ENCODE data around the gene GTSE1.

- TF ChIP-seq POLR2AphosphoS5 (IDR thresholded peaks at IDR 0.05) (no peak), CTCF (IDR thresholded peaks at IDR 0.05) (no peak), POLR2A (IDR thresholded peaks at IDR 0.05) (no peak)
Observed at GRCh38 chr22:46359362-46359761, 62.7 kb downstream of the GTSE1 start.
